GM12878 (cell line): ENCODE results near the gene ZNF574. TPM values are rescaled to one million over a fixed set of nuclear protein-coding genes. Genes with fewer than 3 reads are reported as not detected.

Experiments
- ATF7 ChIP-seq: fragments of 450-650 bp; IDR thresholded peaks from 2 replicates; pipeline ENCODE4 v1.6.1; 2016; ENCODE audit warnings: low read depth, mild to moderate bottlenecking
- CBFB ChIP-seq: IDR thresholded peaks from 2 replicates; pipeline ENCODE4 v1.6.1; 2016; ENCODE audit warnings: antibody characterized with exemption, low read depth
- CEBPB ChIP-seq, 2 experiments: fragments of 150-350 bp in 1 of 2; IDR thresholded peaks; 2 replicates each; pipeline ENCODE4 v1.6.1; 2012 to 2014; ENCODE audit warnings: low read depth in 2 of 2, low read length in 2 of 2, borderline replicate concordance in 1 of 2, inconsistent platforms in 1 of 2
- EP300 ChIP-seq, 2 experiments: fragments of 150-350 bp in 1 of 2; IDR thresholded peaks; 2 replicates each; pipeline ENCODE4 v1.6.1; 2011 to 2012; ENCODE audit warnings: low read depth in 2 of 2, low read length in 2 of 2, borderline replicate concordance in 1 of 2, improper control_type of control experiment in 1 of 2, inconsistent platforms in 1 of 2; ENCODE audit not compliant: control insufficient read depth in 1 of 2
- HDAC2 ChIP-seq: fragments of 200-600 bp; sonication (generic); IDR thresholded peaks from 2 replicates; pipeline ENCODE4 v1.6.1; 2017
- HDAC6 ChIP-seq: fragments of 200-600 bp; sonication (generic); IDR thresholded peaks from one replicate; pipeline ENCODE4 v1.8.0; 2017; ENCODE audit warnings: antibody characterized with exemption; ENCODE audit not compliant: unreplicated experiment
- IKZF1 ChIP-seq: fragments of 450-650 bp; conservative IDR thresholded peaks from 2 replicates; pipeline ENCODE4 v1.6.1; 2017; ENCODE audit warnings: antibody characterized with exemption, mild to moderate bottlenecking
- KDM1A ChIP-seq: fragments of 200-600 bp; sonication (generic); IDR thresholded peaks from 2 replicates; pipeline ENCODE4 v1.6.1; 2016; ENCODE audit warnings: borderline replicate concordance
- MTA2 ChIP-seq: fragments of 450-650 bp; IDR thresholded peaks from 2 replicates; pipeline ENCODE4 v1.6.1; 2016; ENCODE audit warnings: low read depth, mild to moderate bottlenecking, moderate library complexity
- NBN ChIP-seq: fragments of 450-650 bp; IDR thresholded peaks from 2 replicates; pipeline ENCODE4 v1.6.1; 2016
- PAX5 ChIP-seq: IDR thresholded peaks from 2 replicates; pipeline ENCODE4 v1.6.1; 2011; ENCODE audit warnings: low read depth, low read length, borderline replicate concordance
- RBBP5 ChIP-seq: fragments of 200-600 bp; sonication (generic); conservative IDR thresholded peaks from 2 replicates; pipeline ENCODE4 v1.6.1; 2016
- SMAD1 ChIP-seq: fragments of 450-650 bp; IDR thresholded peaks from 2 replicates; pipeline ENCODE4 v1.6.1; 2018; ENCODE audit warnings: mild to moderate bottlenecking, low read depth; ENCODE audit not compliant: partially characterized antibody
- SPI1 ChIP-seq: IDR thresholded peaks from 2 replicates; pipeline ENCODE4 v1.6.1; 2011; ENCODE audit warnings: low read depth, mild to moderate bottlenecking, low read length, moderate library complexity, borderline replicate concordance; ENCODE audit not compliant: insufficient read depth
- SREBF1 ChIP-seq: IDR thresholded peaks from 2 replicates; pipeline ENCODE4 v1.6.1; 2012; ENCODE audit warnings: mild to moderate bottlenecking, low read length
- polyA plus RNA-seq, 11 experiments: library from polyadenylated mRNA; depleted of rRNA in 4 of 11; unstranded in 6 of 11; stranded (reverse) in 5 of 11; fragments of >200 nt; fragmentation: Nextera tagmentation in 4 of 11; fragmentation: Illumina TruSeq in 1 of 11; extraction: Ambion mirVana in 4 of 11; extraction: Trizol in 1 of 11; gene quantifications; 1 replicate in 1 of 11; 2 replicates in 10 of 11; pipeline versions ENCODE4 v1.2.1 to v1.2.3, GENCODE V29; 2011 to 2016; ENCODE audit warnings: inconsistent platforms in 2 of 11, missing spikeins in 2 of 11, low read depth in 1 of 11
- total RNA-seq, 4 experiments: library from RNA; depleted of rRNA in 3 of 4; stranded (reverse); fragments of >200 nt in 3 of 4; fragmentation: Illumina TruSeq in 1 of 4; extraction: Trizol in 1 of 4; gene quantifications; 2 replicates each; pipeline versions ENCODE4 v1.2.1 to v1.2.3, GENCODE V29; 2013 to 2021
- TF ChIP-seq, protein P1 (sequence below): fragments of 450-650 bp; IDR thresholded peaks from 2 replicates; pipeline ENCODE4 v1.6.1; 2018; ENCODE audit warnings: mild to moderate bottlenecking, low read depth, moderate library complexity; ENCODE audit not compliant: partially characterized antibody
- TF ChIP-seq, protein P2 (sequence below): IDR thresholded peaks from 2 replicates; pipeline ENCODE4 v1.6.1; 2011; ENCODE audit warnings: low read depth, mild to moderate bottlenecking, low read length, moderate library complexity, borderline replicate concordance; ENCODE audit errors: extremely low read depth
- TF ChIP-seq, protein P3 (sequence below), 3 experiments: IDR thresholded peaks in 2 of 3; conservative IDR thresholded peaks in 1 of 3; 2 replicates each; pipeline ENCODE4 v1.5.1; 2011; ENCODE audit warnings: low read depth in 3 of 3, low read length in 3 of 3, mild to moderate bottlenecking in 3 of 3, control low read depth in 2 of 3, moderate library complexity in 2 of 3, inconsistent platforms in 1 of 3, mixed read lengths in 1 of 3; ENCODE audit not compliant: control insufficient read depth in 2 of 3, insufficient read depth in 1 of 3; ENCODE audit errors: extremely low read depth in 1 of 3
- TF ChIP-seq, protein P4 (sequence below): fragments of 450-650 bp; IDR thresholded peaks from 2 replicates; pipeline ENCODE4 v1.6.1; 2018; ENCODE audit warnings: borderline replicate concordance, mild to moderate bottlenecking; ENCODE audit not compliant: partially characterized antibody

The ZNF574 gene
- total and polyA plus RNA-seq, 10 of the 15 experiments (the other 5 are each of a cell fraction or from before 2014, with no cell fraction given) = 0.32 to 25.6 (median 11.4) TPM

DNA sequence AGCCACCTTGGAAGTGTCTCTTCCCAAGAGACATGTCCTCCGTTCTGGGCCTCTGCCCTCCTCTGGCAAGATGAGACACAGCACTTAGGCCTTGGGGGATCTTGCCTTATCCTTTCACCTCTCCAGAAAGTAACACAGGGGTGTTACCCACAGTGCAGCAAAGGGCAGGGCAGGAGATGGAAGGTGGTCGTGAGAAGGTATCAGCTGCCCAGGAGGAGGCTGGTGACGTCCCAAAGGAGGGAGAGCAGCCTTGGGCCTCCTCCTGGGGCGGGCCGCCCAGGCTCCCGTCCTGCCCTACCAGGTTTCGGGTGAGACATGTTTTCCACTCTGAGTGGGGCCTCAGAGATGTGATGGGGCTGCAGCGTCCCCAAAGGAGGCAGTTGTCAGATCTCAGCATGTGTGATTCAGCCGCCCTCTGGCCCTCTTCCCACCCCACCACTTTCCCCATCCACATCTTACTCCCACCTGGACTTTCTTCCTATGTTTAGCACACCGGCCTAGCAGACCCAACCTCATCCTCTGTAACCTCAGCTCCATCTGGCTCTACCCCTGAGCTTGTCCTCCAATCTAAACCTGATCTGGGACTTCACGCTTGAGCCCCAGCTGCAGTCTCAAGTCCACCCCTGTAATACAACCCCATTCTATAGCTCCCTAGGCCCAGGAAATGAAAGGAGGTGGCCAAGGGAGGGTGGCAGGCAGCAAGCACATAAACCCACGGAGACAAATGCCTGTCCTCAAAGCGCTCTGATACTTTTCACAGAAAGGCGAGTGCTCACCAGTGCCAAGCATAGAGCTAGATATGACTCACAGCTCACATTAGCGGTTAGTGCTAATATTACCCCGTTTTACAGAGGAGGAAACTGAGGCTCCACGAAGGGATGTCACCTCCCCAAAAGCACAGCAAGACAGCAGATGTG is 47.0 kb downstream of the ZNF574 start (continued):
- TF ChIP-seq, protein P1, sequence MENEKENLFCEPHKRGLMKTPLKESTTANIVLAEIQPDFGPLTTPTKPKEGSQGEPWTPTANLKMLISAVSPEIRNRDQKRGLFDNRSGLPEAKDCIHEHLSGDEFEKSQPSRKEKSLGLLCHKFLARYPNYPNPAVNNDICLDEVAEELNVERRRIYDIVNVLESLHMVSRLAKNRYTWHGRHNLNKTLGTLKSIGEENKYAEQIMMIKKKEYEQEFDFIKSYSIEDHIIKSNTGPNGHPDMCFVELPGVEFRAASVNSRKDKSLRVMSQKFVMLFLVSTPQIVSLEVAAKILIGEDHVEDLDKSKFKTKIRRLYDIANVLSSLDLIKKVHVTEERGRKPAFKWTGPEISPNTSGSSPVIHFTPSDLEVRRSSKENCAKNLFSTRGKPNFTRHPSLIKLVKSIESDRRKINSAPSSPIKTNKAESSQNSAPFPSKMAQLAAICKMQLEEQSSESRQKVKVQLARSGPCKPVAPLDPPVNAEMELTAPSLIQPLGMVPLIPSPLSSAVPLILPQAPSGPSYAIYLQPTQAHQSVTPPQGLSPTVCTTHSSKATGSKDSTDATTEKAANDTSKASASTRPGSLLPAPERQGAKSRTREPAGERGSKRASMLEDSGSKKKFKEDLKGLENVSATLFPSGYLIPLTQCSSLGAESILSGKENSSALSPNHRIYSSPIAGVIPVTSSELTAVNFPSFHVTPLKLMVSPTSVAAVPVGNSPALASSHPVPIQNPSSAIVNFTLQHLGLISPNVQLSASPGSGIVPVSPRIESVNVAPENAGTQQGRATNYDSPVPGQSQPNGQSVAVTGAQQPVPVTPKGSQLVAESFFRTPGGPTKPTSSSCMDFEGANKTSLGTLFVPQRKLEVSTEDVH = no peak
- TF ChIP-seq MTA2 (0 out of 2 replicates have a peak, but pooled peaks have one; percentile 47), RBBP5 (no peak), NBN (0 out of 2 replicates have a peak, but pooled peaks have one; percentile 14), PAX5 (peak; percentile 13; the same call in 1 of the 2 replicates), ATF7 (peak; percentile 23; the same call in 1 of the 2 replicates), SMAD1 (no peak), EP300 (IDR thresholded peaks at IDR 0.05; ENCODE audit: borderline replicate concordance in 1 of 2, control insufficient read depth in 1 of 2, low read depth in 2 of 2, low read length in 2 of 2) (no peak), KDM1A (no peak), HDAC2 (no peak), SPI1 (no peak), IKZF1 (no peak; the same call in 1 of the 2 replicates), CBFB (0 out of 2 replicates have a peak, but pooled peaks have one; percentile 31), SREBF1 (no peak), CEBPB (IDR thresholded peaks at IDR 0.05; ENCODE audit: borderline replicate concordance in 1 of 2, low read depth in 2 of 2, low read length in 2 of 2) (no peak), HDAC6 (no peak)
- TF ChIP-seq, protein P2, sequence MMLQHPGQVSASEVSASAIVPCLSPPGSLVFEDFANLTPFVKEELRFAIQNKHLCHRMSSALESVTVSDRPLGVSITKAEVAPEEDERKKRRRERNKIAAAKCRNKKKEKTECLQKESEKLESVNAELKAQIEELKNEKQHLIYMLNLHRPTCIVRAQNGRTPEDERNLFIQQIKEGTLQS = no peak
- TF ChIP-seq, protein P3, sequence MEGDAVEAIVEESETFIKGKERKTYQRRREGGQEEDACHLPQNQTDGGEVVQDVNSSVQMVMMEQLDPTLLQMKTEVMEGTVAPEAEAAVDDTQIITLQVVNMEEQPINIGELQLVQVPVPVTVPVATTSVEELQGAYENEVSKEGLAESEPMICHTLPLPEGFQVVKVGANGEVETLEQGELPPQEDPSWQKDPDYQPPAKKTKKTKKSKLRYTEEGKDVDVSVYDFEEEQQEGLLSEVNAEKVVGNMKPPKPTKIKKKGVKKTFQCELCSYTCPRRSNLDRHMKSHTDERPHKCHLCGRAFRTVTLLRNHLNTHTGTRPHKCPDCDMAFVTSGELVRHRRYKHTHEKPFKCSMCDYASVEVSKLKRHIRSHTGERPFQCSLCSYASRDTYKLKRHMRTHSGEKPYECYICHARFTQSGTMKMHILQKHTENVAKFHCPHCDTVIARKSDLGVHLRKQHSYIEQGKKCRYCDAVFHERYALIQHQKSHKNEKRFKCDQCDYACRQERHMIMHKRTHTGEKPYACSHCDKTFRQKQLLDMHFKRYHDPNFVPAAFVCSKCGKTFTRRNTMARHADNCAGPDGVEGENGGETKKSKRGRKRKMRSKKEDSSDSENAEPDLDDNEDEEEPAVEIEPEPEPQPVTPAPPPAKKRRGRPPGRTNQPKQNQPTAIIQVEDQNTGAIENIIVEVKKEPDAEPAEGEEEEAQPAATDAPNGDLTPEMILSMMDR (IDR thresholded peaks at IDR 0.05 in 2 of 3, conservative IDR thresholded peaks at IDR 0.05 in 1 of 3; ENCODE audit: control insufficient read depth in 2 of 3, extremely low read depth in 1 of 3, insufficient read depth in 1 of 3, low read depth in 3 of 3, low read length in 3 of 3) = peak; percentile 14 to 21 (median 17); a peak in 3 of 6 replicates
- TF ChIP-seq, protein P4, sequence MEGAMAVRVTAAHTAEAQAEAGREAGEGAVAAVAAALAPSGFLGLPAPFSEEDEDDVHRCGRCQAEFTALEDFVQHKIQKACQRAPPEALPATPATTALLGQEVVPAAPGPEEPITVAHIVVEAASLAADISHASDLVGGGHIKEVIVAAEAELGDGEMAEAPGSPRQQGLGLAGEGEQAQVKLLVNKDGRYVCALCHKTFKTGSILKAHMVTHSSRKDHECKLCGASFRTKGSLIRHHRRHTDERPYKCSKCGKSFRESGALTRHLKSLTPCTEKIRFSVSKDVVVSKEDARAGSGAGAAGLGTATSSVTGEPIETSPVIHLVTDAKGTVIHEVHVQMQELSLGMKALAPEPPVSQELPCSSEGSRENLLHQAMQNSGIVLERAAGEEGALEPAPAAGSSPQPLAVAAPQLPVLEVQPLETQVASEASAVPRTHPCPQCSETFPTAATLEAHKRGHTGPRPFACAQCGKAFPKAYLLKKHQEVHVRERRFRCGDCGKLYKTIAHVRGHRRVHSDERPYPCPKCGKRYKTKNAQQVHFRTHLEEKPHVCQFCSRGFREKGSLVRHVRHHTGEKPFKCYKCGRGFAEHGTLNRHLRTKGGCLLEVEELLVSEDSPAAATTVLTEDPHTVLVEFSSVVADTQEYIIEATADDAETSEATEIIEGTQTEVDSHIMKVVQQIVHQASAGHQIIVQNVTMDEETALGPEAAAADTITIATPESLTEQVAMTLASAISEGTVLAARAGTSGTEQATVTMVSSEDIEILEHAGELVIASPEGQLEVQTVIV = no peak
